ENCODE measurements around the gene HOXA10.

HOXA10 gene

DNA sequence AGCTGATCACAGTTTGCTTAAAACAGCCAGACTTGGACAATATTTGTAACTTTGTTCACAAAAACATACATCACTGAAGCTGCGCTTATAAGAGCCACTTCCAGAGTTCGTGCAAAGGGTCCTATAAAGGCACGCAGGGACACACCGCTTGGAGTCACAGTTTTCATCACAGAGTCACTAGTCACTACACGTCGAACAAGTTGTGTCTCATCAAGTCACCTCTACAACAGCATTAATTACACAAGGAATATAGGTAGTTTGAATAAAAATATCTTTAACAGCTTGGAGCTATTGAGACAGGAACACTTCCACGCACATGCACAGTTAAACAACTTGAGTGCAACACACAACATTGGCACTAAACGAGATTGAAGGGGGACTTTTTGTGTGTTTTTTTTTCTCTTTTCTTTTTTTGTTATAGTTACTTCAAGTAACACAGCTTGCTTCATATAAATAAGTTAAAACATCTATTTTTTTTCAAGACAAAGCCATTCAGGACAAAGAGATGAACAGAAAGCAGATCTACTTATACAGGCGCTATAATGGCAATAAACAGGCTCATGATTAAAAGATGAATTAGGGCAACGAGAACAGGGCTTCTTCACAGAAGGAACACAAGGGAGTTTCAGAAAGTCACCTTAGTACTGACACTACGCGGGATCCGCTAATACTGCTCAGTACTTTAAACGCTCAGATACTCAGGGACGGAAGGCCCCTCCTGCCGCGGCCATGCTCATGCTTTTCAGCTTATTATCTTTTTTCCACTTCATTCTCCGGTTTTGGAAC, 32.8 kb downstream of the HOXA10 start:
- H3K4me3 ChIP-seq (ENCODE audit: low read length): no peak overlapping the region
- TF ChIP-seq, protein P1, sequence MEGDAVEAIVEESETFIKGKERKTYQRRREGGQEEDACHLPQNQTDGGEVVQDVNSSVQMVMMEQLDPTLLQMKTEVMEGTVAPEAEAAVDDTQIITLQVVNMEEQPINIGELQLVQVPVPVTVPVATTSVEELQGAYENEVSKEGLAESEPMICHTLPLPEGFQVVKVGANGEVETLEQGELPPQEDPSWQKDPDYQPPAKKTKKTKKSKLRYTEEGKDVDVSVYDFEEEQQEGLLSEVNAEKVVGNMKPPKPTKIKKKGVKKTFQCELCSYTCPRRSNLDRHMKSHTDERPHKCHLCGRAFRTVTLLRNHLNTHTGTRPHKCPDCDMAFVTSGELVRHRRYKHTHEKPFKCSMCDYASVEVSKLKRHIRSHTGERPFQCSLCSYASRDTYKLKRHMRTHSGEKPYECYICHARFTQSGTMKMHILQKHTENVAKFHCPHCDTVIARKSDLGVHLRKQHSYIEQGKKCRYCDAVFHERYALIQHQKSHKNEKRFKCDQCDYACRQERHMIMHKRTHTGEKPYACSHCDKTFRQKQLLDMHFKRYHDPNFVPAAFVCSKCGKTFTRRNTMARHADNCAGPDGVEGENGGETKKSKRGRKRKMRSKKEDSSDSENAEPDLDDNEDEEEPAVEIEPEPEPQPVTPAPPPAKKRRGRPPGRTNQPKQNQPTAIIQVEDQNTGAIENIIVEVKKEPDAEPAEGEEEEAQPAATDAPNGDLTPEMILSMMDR (conservative IDR thresholded peaks at IDR 0.05; ENCODE audit: low read length): no peak
- DNase-seq (ENCODE audit: low read depth): no peak

DNA sequence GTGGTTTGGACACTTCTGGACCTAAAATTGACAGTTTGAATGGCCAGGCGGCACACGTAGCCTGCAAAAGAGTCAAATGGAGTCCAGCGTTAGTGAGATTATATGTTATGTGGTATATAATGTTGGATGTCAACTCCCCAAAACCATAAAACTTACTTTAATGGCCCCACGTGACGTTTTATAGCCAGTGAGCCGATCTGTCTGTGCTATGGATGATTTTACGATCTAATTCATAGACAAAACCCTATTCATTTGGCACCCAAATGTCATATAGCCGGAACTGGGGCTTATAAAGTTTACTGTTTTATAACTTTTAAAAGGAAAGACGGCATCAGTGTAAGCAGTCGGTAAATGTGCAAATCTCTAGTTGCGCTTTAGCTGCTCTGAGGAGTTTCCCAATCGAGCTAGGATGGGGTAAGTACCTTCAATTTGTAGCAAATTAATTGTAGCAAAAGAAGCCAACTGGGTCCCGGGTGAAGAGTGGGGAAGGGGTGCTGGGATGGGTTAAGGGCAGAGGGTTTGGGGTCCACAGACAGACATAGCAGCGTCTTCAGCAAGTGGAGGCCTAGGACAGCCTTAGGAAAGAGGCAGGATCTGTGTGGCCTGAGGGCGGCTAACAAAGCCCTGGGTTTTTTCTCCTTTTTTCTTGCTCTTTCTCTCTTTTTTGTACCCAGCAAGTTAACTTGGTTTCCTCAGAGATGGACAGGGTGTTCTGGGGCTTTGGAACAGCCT, 33.8 kb downstream of the HOXA10 start:
- DNase-seq (ENCODE audit: low read depth): no peak
- TF ChIP-seq, protein P1 (conservative IDR thresholded peaks at IDR 0.05; ENCODE audit: low read length): no peak
- H3K4me3 ChIP-seq (ENCODE audit: low read length): no peak overlapping the region

DNA sequence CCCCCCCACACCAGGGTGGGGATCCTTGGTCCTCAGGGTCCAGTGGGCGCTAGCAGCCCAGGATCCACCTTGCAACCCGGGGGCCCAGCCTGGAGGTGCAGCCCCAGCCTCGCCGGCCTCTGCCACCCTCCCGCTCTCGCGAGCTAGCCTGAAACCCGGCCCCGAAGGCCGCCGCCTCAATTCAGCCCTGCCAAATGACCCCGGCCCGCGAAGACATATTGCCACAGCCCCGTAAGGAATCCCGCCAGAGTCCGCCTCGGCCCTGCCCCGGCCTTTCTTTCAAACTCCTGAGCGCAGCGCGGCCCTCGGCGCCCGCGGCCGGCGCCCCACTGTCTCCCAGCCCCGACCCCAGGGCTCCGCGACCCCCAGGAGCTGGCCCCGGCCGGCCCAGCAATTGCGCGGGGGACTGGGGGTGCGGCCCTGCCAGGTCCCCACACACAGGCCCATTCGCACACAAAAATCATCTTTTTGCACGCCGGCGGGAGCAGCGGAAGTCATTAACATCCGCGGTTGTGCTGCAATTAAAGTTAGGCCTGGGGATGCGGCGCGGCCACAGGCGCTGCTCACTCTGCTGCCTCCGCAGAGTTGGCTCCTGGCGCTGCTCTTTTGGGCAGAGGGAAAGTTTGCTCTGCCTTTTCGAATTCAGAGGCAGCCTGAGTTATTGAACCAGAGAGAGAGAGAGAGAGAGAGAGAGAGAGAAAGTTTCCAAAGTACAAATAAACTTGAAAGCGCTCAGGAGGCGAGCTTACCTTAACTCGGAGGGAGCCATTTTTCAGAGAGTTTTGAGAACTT, 34.6 kb downstream of the HOXA10 start:
- no peak overlapping the region for H3K4me3 ChIP-seq (ENCODE audit: low read length)
- no peak for DNase-seq (ENCODE audit: low read depth)
- TF ChIP-seq, protein P1 (conservative IDR thresholded peaks at IDR 0.05; ENCODE audit: low read length): no peak

DNA sequence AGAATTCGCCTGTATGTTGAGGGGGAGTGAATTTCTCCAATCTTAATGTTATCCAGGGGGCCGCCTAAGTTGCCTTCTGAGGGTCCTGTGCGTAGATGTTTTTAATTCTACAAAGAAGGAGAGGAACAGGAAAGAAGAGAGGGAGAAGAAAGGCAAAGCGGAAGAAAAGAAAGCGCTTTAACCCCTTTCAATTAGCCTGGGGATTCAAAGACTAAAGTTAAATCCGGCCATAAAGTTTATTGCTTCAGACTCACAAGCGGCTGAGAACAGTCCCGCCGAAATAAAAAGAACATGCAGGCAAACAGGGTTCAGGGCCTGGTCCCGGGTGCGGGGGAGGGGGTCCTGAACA, 35.2 kb downstream of the HOXA10 start:
- DNase-seq (ENCODE audit: low read depth): no peak
- TF ChIP-seq, protein P1 (conservative IDR thresholded peaks at IDR 0.05; ENCODE audit: low read length): no peak
- H3K4me3 ChIP-seq (ENCODE audit: low read length): no peak overlapping the region

DNA sequence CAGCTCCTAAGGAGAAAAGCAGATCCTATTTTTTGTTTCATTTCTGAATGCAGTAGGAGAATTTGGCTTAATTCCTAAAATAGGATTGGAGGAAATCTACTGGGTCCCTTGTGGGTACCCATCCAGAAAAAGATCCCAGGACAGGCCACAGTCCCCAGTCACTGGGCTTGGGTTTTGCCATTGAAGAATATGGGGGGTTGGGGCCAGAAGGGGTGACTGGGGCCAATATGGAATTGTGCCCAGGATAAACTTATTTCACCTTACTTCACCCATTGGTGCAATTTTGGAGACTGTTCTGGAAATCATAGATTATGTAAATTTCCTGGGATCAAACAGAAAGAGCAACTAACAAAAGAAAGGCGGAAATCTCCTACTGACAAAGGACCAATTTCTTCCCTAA, 35.6 kb downstream of the HOXA10 start:
- H3K4me3 ChIP-seq (ENCODE audit: low read length): no peak overlapping the region
- DNase-seq (ENCODE audit: low read depth): no peak
- TF ChIP-seq, protein P1 (conservative IDR thresholded peaks at IDR 0.05; ENCODE audit: low read length): no peak

DNA sequence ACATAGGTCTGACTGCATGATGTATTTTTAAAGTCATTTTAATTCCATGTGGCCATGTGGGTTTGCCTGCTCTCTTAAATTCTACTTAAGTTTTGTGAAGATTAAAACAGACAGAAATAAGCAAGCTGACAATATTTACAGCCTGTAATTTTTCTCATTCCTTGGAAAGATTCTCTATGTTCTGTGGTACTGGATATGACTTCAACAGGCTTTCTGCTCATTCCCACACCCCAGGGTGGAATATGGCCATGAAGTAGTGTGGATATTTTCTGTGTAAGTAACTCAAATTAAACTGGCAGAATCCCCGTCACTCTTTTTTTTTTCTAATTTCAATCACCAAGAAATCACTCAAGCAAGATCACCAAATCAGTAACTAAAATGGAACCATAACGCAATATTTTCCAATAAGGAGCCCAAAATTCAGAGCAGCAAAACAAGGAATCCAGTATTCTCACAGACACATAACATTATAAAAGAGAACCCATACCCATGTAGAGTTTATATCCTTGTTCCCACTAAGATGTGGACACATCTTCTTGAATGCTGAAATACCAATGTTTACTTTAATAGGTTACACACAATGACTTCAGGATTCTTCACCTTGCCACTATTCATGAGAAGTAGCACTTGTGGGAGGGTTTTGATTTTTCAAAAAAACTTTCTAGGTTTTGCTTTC, 36.3 kb downstream of the HOXA10 start:
- H3K4me3 ChIP-seq (ENCODE audit: low read length): no peak overlapping the region
- TF ChIP-seq, protein P1 (conservative IDR thresholded peaks at IDR 0.05; ENCODE audit: low read length): no peak
- DNase-seq (ENCODE audit: low read depth): no peak
